ENCODE data around the gene PREPL. TPM values are rescaled to one million over a fixed set of nuclear protein-coding genes. Genes with fewer than 3 reads are reported as not detected.

Gene PREPL
- total and polyA plus RNA-seq, 2 donors (not counting 3 experiments of a cell fraction or from before 2014, with no cell fraction given): 10.1 to 25.7 TPM

GRCh38 chr2:44330801-44331200, 30.5 kb downstream of the PREPL start:
- H3K9me3 ChIP-seq (replicated peaks; ENCODE audit: control insufficient read depth, insufficient read depth, low read length): no peaks in the 10 kb centered on the region
- no peak overlapping the region for H3K4me2 ChIP-seq (ENCODE audit: insufficient read depth, low read length)
- BruUV-seq (replicated peaks): no TSS peak
- H3K27ac ChIP-seq (ENCODE audit: insufficient read depth, low read depth, low read length): no peak overlapping the region
- H3K79me2 ChIP-seq (ENCODE audit: control insufficient read depth, insufficient read depth, low read length): no peaks in the 10 kb centered on the region
- H4K20me1 ChIP-seq (replicated peaks; ENCODE audit: control insufficient read depth, extremely low read depth, insufficient read depth, low read length): no peaks in the 10 kb centered on the region
- CTCF ChIA-PET: no interaction called here
- DNase-seq (ENCODE audit: low read depth, low spot score) (no peak), FAIRE-seq (no peak)
- TF ChIP-seq GATA2 (IDR thresholded peaks at IDR 0.05; ENCODE audit: insufficient read depth, insufficient read length, low read depth, low read length) (no peak), POLR2AphosphoS5 (IDR thresholded peaks at IDR 0.05; ENCODE audit: insufficient read depth, low read depth, low read length) (no peak), MYC (IDR thresholded peaks at IDR 0.05; ENCODE audit: low read depth, low read length) (no peak), POLR2A (IDR thresholded peaks at IDR 0.05; ENCODE audit: low read depth, low read length) (no peak), JUN (IDR thresholded peaks at IDR 0.05; ENCODE audit: borderline replicate concordance, insufficient read depth, insufficient read length, low read depth) (no peak), MAX (IDR thresholded peaks at IDR 0.05; ENCODE audit: insufficient read depth, insufficient read length) (no peak), CTCF (IDR thresholded peaks at IDR 0.05; ENCODE audit: extremely low read depth in 1 of 2, insufficient read depth in 1 of 2, low read depth in 1 of 2, low read length in 2 of 2) (no peak), EZH2 (IDR thresholded peaks at IDR 0.05; ENCODE audit: borderline replicate concordance, low read depth, low read length, severe bottlenecking) (no peak), FOS (IDR thresholded peaks at IDR 0.05; ENCODE audit: borderline replicate concordance, insufficient read depth, low read length) (no peak)
- intact Hi-C loops (cut with micrococcal nuclease) (no loop called here), dilution Hi-C loops (cut with MboI; ENCODE audit: extremely low pct_ligation_motif_present, low sequenced_read_pairs) (no loop called here)
- H3K4me3 ChIP-seq (replicated peaks in 1 of 3; ENCODE audit: insufficient read depth in 1 of 3, low read depth in 1 of 3, low read length in 3 of 3): no peak overlapping the region
- H2AFZ ChIP-seq (ENCODE audit: low read depth, low read length): no peak overlapping the region
- no peaks in the 10 kb centered on the region for H3K4me1 ChIP-seq (ENCODE audit: control insufficient read depth, extremely low read depth, insufficient read depth, low read length)
- no peaks in the 10 kb centered on the region for H3K9me1 ChIP-seq (replicated peaks; ENCODE audit: control insufficient read depth, extremely low read depth, insufficient read depth, low read length)
- peaks cover 5 to 6% of the 10 kb centered on the region in 2 experiments for H3K36me3 ChIP-seq (ENCODE audit: control insufficient read depth in 2 of 2, extremely low read depth in 1 of 2, insufficient read depth in 2 of 2, low read length in 2 of 2)
- POLR2A ChIA-PET: no interaction called here
- no peaks in the 10 kb centered on the region for H3K27me3 ChIP-seq (ENCODE audit: control insufficient read depth in 2 of 2, insufficient read depth in 2 of 2, low read length in 2 of 2)
- H3K9ac ChIP-seq (replicated peaks; ENCODE audit: extremely low read depth, insufficient read depth, low read length): no peak overlapping the region

All from endothelial cell of umbilical vein (primary cell).